Fibroblast of lung (primary cell): ENCODE results near the gene XRCC1. TPM values are rescaled to one million over a fixed set of nuclear protein-coding genes. Genes with fewer than 3 reads are reported as not detected.

Experiments used
- DNase-seq, 2 donors: peaks; one replicate each; pipeline versions ENCODE4 v3.0.0 to v3.0.0-alpha.2; 2010; ENCODE audit warnings: low read depth in 2 of 2
- H2AFZ ChIP-seq: 2 replicates; pipeline ENCODE4 v1.5.1; 2012; ENCODE audit warnings: low read length, control low read depth, inconsistent platforms
- H3K27ac ChIP-seq: 2 replicates; pipeline ENCODE4 v1.5.1; 2011; ENCODE audit warnings: low read length, control low read depth; ENCODE audit not compliant: insufficient read depth
- H3K27me3 ChIP-seq: 2 replicates; pipeline ENCODE4 v1.5.1; 2011; ENCODE audit warnings: mild to moderate bottlenecking, low read length; ENCODE audit not compliant: control insufficient read depth, insufficient read depth
- H3K36me3 ChIP-seq: 2 replicates; pipeline ENCODE4 v1.5.1; 2011; ENCODE audit warnings: low read length; ENCODE audit not compliant: control insufficient read depth, insufficient read depth
- H3K4me1 ChIP-seq: 2 replicates; pipeline ENCODE4 v1.5.1; 2011; ENCODE audit warnings: low read length; ENCODE audit not compliant: control insufficient read depth, insufficient read depth; ENCODE audit errors: extremely low read depth
- H3K4me2 ChIP-seq: 2 replicates; pipeline ENCODE4 v1.5.1; 2011; ENCODE audit warnings: low read length, control low read depth; ENCODE audit not compliant: insufficient read depth; ENCODE audit errors: extremely low read depth
- H3K4me3 ChIP-seq, 4 experiments: fragments of 200-600 bp in 1 of 4; sonication (generic) in 1 of 4; replicated peaks in 1 of 4; 2 replicates each; pipeline ENCODE4 v1.5.1; 2011 to 2016; ENCODE audit warnings: low read length in 4 of 4, low read depth in 3 of 4, mild to moderate bottlenecking in 3 of 4, control low read depth in 2 of 4, inconsistent platforms in 1 of 4, mixed read lengths in 1 of 4; ENCODE audit not compliant: insufficient read depth in 1 of 4; ENCODE audit errors: control extremely low read depth in 1 of 4
- H3K79me2 ChIP-seq: 2 replicates; pipeline ENCODE4 v1.5.1; 2012; ENCODE audit warnings: mild to moderate bottlenecking, low read length, inconsistent platforms; ENCODE audit not compliant: control insufficient read depth, insufficient read depth
- H3K9ac ChIP-seq: 2 replicates; pipeline ENCODE4 v1.5.1; 2011; ENCODE audit warnings: mild to moderate bottlenecking, low read length, control low read depth; ENCODE audit not compliant: insufficient read depth
- H3K9me3 ChIP-seq: 2 replicates; pipeline ENCODE4 v1.5.1; 2012; ENCODE audit warnings: low read depth, low read length; ENCODE audit not compliant: control insufficient read depth, insufficient read depth
- H4K20me1 ChIP-seq: 2 replicates; pipeline ENCODE4 v1.5.1; 2011; ENCODE audit warnings: low read length; ENCODE audit not compliant: control insufficient read depth, insufficient read depth; ENCODE audit errors: extremely low read depth
- CTCF ChIP-seq, 2 donors: IDR thresholded peaks in 1 of 2; conservative IDR thresholded peaks in 1 of 2; 1 replicate in 1 of 2; 2 replicates in 1 of 2; pipeline ENCODE4 v1.5.1; 2011 to 2012; ENCODE audit warnings: low read length in 2 of 2, control low read depth in 1 of 2, inconsistent platforms in 1 of 2, low read depth in 1 of 2, mild to moderate bottlenecking in 1 of 2
- EZH2 ChIP-seq: IDR thresholded peaks from 2 replicates; pipeline ENCODE4 v1.5.1; 2012; ENCODE audit warnings: low read length, control low read depth, mild to moderate bottlenecking; ENCODE audit errors: missing control alignments
- polyA plus RNA-seq, 2 donors: library from polyadenylated mRNA; depleted of rRNA in 1 of 2; stranded (reverse) in 1 of 2; unstranded in 1 of 2; fragments of >200 nt; gene quantifications; 2 replicates each; pipeline ENCODE4 v1.2.1, GENCODE V29; 2011 to 2012; ENCODE audit warnings: missing spikeins in 1 of 2
- total RNA-seq: library from RNA; depleted of rRNA; stranded (reverse); fragments of >200 nt; gene quantifications from 2 replicates; pipeline ENCODE4 v1.2.1, GENCODE V29; 2014

Gene XRCC1
- total and polyA plus RNA-seq, 2 donors (not counting 1 experiment from before 2014, with no cell fraction given) = 8.6 to 14.5 TPM

GRCh38 chr19:43598445-43599240 is 23.3 kb upstream of the XRCC1 start:
- TF ChIP-seq CTCF (conservative IDR thresholded peaks at IDR 0.05 in 1 of 2, IDR thresholded peaks at IDR 0.05 in 1 of 2; ENCODE audit: low read depth in 1 of 2, low read length in 2 of 2) (no peak), EZH2 (no peak)
- H3K79me2 ChIP-seq = peaks cover 36% of the 10 kb centered on the region
- H3K27ac ChIP-seq = no peak overlapping the region
- no peaks in the 10 kb centered on the region for H3K27me3 ChIP-seq
- peaks cover 8% of the 10 kb centered on the region for H3K4me1 ChIP-seq
- no peaks in the 10 kb centered on the region for H3K9me3 ChIP-seq
- no peak overlapping the region for H3K9ac ChIP-seq
- H3K4me2 ChIP-seq = no peak overlapping the region
- H3K4me3 ChIP-seq = no peak overlapping the region
- DNase-seq = no peak
- H2AFZ ChIP-seq = no peak overlapping the region
- peaks cover 11% of the 10 kb centered on the region for H3K36me3 ChIP-seq
- no peaks in the 10 kb centered on the region for H4K20me1 ChIP-seq

DNA sequence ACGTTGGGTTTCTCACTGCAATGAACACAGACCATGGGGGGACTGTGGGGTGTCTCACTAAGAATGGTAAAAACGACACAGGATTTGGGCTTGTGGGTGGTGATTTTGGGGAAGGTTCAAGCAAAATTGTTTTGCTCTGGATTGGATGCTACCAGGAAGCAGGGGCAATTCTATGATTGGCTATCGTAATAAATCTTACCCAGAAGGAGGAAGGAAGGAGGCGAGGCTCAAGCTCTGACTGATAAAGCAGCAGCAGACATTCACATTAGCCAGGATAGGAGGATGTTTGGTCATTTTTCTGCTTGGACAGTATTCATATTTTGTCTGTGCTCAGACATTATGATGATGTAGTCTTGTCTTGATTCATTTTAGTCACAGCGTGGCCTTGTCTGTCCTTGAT is 22.5 kb upstream of the XRCC1 start:
- Histone ChIP-seq H3K9me3 (no peaks in the 10 kb centered on the region), H3K9ac (no peak overlapping the region), H3K27me3 (no peaks in the 10 kb centered on the region), H3K36me3 (peaks cover 15% of the 10 kb centered on the region), H3K4me1 (peaks cover 8% of the 10 kb centered on the region), H3K27ac (no peak overlapping the region), H3K4me2 (peak overlapping the region; percentile 99), H3K79me2 (peaks cover 42% of the 10 kb centered on the region), H4K20me1 (no peaks in the 10 kb centered on the region), H2AFZ (no peak overlapping the region), H3K4me3 (peak overlapping the region in 3 of 4 experiments; percentile 27 to 100 (median 98))
- no peak for TF ChIP-seq EZH2
- no peak for TF ChIP-seq CTCF (conservative IDR thresholded peaks at IDR 0.05 in 1 of 2, IDR thresholded peaks at IDR 0.05 in 1 of 2; ENCODE audit: low read depth in 1 of 2, low read length in 2 of 2)
- DNase-seq = no peak

GRCh38 chr19:43596842-43597461 is 21.6 kb upstream of the XRCC1 start:
- H3K9me3 ChIP-seq = no peaks in the 10 kb centered on the region
- peak overlapping the region; percentile 99 for H3K4me2 ChIP-seq
- H3K27me3 ChIP-seq = no peaks in the 10 kb centered on the region
- peak overlapping the region; percentile 64 to 100 (median 90) for H3K4me3 ChIP-seq
- H4K20me1 ChIP-seq = no peaks in the 10 kb centered on the region
- DNase-seq = peak in 1 of 2 donors; percentile 14
- peak overlapping the region; percentile 98 for H3K9ac ChIP-seq
- H3K79me2 ChIP-seq = peaks cover 42% of the 10 kb centered on the region
- H3K27ac ChIP-seq = peak overlapping the region; percentile 97
- peak overlapping the region; percentile 13 for H2AFZ ChIP-seq
- H3K4me1 ChIP-seq = peaks cover 8% of the 10 kb centered on the region
- H3K36me3 ChIP-seq = peaks cover 24% of the 10 kb centered on the region
- no peak for TF ChIP-seq CTCF (conservative IDR thresholded peaks at IDR 0.05 in 1 of 2, IDR thresholded peaks at IDR 0.05 in 1 of 2; ENCODE audit: low read depth in 1 of 2, low read length in 2 of 2)
- TF ChIP-seq EZH2 = no peak
